Ascending aorta (tissue), 2 donors: ENCODE data around the gene TAPBPL. TPM values are rescaled to one million over a fixed set of nuclear protein-coding genes. Genes with fewer than 3 reads are reported as not detected.

Experiments
- DNase-seq, 2 donors: peaks; one replicate each; pipeline ENCODE4 v3.0.0-alpha.2; 2019; ENCODE audit warnings: low spot score in 2 of 2
- H3K27ac ChIP-seq, 2 donors: fragments of 200-600 bp; sonication (generic); one replicate each; pipeline ENCODE4 v1.5.1; 2016 to 2017; ENCODE audit warnings: mild to moderate bottlenecking in 1 of 2
- H3K27me3 ChIP-seq: fragments of 200-600 bp; sonication (generic); one replicate; pipeline ENCODE4 v1.5.1; 2017
- H3K36me3 ChIP-seq, 2 donors: fragments of 200-600 bp; sonication (generic); one replicate each; pipeline ENCODE4 v1.5.1; 2016
- H3K4me1 ChIP-seq, 2 donors: fragments of 200-600 bp; sonication (generic); one replicate each; pipeline ENCODE4 v1.5.1; 2016 to 2017; ENCODE audit warnings: mild to moderate bottlenecking in 1 of 2
- H3K4me3 ChIP-seq, 2 donors: fragments of 200-600 bp; sonication (generic); one replicate each; pipeline ENCODE4 v1.5.1; 2016 to 2017; ENCODE audit warnings: mild to moderate bottlenecking in 1 of 2
- H3K9me3 ChIP-seq, 2 donors: fragments of 200-600 bp; sonication (generic); one replicate each; pipeline ENCODE4 v1.5.1; 2016
- intact Hi-C: fragments of 100-400 bp; cut with DNase I; formaldehyde crosslinking; loops from one replicate; pipeline ENCODE4 v1.15.1; 2023
- total RNA-seq: library from RNA; depleted of rRNA; stranded (reverse); fragments of >200 nt; gene quantifications from one replicate; pipeline ENCODE4 v1.1.0, GENCODE V29; 2016
- TF ChIP-seq, protein P1 (sequence below), 3 experiments: fragments of 200-600 bp in 2 of 3; fragments of 450-650 bp in 1 of 3; sonication (generic) in 2 of 3; IDR thresholded peaks; one replicate each; pipeline ENCODE4 v1.5.1; 2016 to 2019; ENCODE audit warnings: antibody characterized with exemption in 3 of 3, mild to moderate bottlenecking in 1 of 3, moderate library complexity in 1 of 3

The TAPBPL gene
- total RNA-seq, 1 donor from 2014 or later = 16.8 TPM

DNA sequence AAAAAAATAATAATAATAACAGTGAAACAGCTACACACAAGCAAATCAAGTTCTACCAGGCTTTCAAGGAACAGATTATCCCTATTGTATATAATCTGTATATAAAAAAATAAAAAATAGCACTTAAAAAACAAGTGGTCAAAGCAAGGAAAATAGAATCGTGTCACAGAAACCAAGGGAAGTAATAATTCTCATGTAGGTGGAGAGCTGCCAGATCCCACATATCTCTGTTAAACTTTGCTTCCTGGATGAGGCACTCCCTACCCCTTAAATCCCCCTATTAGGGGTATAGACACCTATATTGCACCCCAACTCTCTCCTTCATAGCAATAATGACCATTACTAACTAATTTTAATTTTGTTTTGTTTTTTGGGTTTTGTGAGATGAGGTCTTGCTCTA is 11.5 kb upstream of the TAPBPL start:
- H3K9me3 ChIP-seq = no peaks in the 10 kb centered on the region
- H3K27me3 ChIP-seq = no peaks in the 10 kb centered on the region
- no peak overlapping the region for H3K4me3 ChIP-seq
- TF ChIP-seq, protein P1, sequence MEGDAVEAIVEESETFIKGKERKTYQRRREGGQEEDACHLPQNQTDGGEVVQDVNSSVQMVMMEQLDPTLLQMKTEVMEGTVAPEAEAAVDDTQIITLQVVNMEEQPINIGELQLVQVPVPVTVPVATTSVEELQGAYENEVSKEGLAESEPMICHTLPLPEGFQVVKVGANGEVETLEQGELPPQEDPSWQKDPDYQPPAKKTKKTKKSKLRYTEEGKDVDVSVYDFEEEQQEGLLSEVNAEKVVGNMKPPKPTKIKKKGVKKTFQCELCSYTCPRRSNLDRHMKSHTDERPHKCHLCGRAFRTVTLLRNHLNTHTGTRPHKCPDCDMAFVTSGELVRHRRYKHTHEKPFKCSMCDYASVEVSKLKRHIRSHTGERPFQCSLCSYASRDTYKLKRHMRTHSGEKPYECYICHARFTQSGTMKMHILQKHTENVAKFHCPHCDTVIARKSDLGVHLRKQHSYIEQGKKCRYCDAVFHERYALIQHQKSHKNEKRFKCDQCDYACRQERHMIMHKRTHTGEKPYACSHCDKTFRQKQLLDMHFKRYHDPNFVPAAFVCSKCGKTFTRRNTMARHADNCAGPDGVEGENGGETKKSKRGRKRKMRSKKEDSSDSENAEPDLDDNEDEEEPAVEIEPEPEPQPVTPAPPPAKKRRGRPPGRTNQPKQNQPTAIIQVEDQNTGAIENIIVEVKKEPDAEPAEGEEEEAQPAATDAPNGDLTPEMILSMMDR (IDR thresholded peaks at IDR 0.05) = no peak
- H3K4me1 ChIP-seq = no peaks in the 10 kb centered on the region
- no peak for DNase-seq
- intact Hi-C loops = no loop called here
- H3K36me3 ChIP-seq = peaks cover 11 to 24% of the 10 kb centered on the region in 2 donors
- H3K27ac ChIP-seq = no peak overlapping the region

DNA sequence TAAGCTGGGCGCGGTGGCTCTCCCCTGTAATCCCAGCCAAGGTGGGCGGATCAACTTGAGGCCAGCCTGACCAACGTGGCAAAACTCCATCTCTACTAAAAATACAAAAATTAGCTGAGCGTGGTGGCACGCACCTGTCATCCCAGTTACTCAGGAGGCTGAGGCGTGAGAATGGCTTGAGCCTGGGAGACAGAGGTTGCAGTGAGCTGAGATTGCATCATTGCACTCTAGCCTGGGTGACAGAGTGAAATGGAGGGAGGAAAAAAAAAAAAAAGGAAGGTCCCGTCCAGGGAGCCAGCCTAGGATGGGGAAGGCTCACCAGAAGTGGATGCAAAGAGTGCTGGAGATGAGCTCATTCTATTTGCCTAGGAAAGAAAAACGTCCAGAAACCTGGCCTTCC is 9.0 kb upstream of the TAPBPL start:
- Histone ChIP-seq H3K9me3 (no peaks in the 10 kb centered on the region), H3K36me3 (peaks cover 25 to 46% of the 10 kb centered on the region in 2 donors), H3K27ac (no peak overlapping the region), H3K4me3 (no peak overlapping the region), H3K4me1 (no peaks in the 10 kb centered on the region), H3K27me3 (no peaks in the 10 kb centered on the region)
- intact Hi-C loops = no loop called here
- DNase-seq = no peak
- TF ChIP-seq, protein P1 (IDR thresholded peaks at IDR 0.05) = no peak

DNA sequence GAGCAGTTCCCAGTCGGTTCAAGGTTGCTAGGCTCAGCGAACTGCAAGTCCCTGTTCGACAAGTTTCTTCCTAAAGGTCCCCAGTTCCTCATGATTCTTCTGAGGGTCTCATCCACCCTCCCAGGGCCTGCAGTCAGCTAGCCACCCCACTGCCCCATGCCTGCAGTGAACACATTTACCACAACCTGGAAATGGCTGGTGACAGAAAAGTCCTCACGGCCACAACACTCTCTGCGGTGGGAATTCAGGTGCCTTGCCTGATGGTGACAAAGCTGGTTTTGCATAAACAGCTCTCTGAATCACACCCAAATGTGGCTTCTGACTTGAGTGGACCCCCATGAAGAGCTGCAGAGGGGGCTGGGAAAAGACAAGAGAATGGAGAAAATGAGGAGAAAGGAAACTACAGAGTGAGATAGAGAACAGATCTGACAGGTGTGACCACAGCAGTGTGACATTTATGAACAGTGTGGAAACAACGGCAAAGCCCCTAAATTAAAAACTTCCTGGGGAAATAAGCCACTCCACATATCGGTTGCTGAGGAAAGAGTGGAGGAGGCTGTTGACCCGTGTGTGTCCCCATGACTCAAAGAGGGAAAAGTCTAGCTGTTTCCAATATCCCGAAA is 8.4 kb upstream of the TAPBPL start:
- no peak for DNase-seq
- TF ChIP-seq, protein P1 (IDR thresholded peaks at IDR 0.05) = no peak
- H3K36me3 ChIP-seq = peaks cover 25 to 51% of the 10 kb centered on the region in 2 donors
- no peaks in the 10 kb centered on the region for H3K9me3 ChIP-seq
- H3K27me3 ChIP-seq = no peaks in the 10 kb centered on the region
- no peak overlapping the region for H3K4me3 ChIP-seq
- intact Hi-C loops = no loop called here
- H3K27ac ChIP-seq = no peak overlapping the region
- no peaks in the 10 kb centered on the region for H3K4me1 ChIP-seq

DNA sequence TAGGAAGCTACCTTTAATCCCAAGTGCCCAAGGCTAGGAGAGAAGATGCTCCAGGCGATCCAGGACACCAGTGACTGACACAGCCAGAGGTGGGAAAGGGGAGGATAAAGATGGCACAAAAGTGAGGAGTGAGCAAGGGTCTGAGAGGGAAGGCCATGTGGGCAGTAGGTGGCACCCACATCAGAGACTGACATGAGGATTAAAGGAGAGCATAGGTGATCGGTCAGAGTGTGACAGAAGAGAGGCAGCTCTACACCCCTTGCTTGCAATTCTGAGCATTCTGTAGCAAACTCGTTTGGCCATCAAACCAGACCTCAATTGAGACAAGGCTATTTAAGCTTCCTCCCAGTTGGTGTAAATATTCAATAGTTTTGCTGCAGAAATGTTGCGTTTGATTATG is 7.8 kb upstream of the TAPBPL start:
- Histone ChIP-seq H3K9me3 (no peaks in the 10 kb centered on the region), H3K27ac (no peak overlapping the region), H3K36me3 (peaks cover 25 to 51% of the 10 kb centered on the region in 2 donors), H3K4me1 (no peaks in the 10 kb centered on the region), H3K27me3 (no peaks in the 10 kb centered on the region), H3K4me3 (no peak overlapping the region)
- intact Hi-C loops = no loop called here
- TF ChIP-seq, protein P1 (IDR thresholded peaks at IDR 0.05) = no peak
- no peak for DNase-seq

DNA sequence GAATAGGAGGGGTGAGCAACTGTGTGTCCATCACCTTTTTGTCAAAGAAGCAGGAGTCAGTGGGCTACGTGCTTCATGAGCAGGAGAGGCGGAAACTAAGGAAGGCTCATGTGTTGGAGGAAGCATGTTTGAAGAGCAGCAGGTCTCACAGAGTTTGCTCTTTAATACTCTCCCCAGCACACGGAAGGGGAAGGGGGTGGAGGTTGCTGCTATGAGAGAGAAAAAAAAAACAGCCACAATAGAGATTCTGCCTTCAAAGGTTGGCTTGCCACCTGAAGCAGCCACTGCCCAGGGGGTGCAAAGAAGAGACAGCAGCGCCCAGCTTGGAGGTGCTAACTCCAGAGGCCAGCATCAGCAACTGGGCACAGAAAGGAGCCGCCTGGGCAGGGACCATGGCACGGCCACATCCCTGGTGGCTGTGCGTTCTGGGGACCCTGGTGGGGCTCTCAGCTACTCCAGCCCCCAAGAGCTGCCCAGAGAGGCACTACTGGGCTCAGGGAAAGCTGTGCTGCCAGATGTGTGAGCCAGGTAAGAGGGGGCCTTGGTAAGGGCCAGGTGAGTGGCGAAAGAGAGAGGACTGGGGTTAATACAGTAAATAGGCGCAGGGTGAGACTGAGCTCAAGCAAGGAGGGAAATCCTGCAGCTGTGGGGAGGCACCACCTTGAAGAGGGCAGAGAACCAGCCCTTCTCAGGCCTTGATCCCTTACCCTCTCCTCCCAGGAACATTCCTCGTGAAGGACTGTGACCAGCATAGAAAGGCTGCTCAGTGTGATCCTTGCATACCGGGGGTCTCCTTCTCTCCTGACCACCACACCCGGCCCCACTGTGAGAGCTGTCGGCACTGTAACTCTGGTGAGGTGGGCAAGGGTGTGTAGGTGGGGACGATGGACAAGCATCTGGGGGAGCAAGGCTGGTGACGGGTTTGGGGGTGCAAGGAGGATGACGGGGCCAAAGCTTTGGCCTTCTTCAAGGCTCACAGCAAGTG is 6.8 kb upstream of the TAPBPL start, which contains the start of gene CD27:
TSS of gene CD27 (plus strand) at position 252 of the 985 bp plus-strand sequence. CDS start at position 393, 141 bp downstream.
- H3K4me3 ChIP-seq = no peak within 1 kb of the TSS
- TF ChIP-seq, protein P1 (IDR thresholded peaks at IDR 0.05) = no peak
- no peak within 1 kb of the TSS for H3K27ac ChIP-seq
- intact Hi-C loops = no loop called here
- DNase-seq = no peak
- peaks cover 0 to 2% of the 10 kb centered on the region in 2 donors for H3K4me1 ChIP-seq
- H3K27me3 ChIP-seq = no peaks in the 10 kb centered on the region
- no peaks in the 10 kb centered on the region for H3K9me3 ChIP-seq
- H3K36me3 ChIP-seq = peaks cover 22 to 51% of the 10 kb centered on the region in 2 donors
